ENCODE data around the gene SPATA32.
A peak's percentile ranks its signal among the peaks of the same experiment; 100 is the strongest.

Gene SPATA32

DNA sequence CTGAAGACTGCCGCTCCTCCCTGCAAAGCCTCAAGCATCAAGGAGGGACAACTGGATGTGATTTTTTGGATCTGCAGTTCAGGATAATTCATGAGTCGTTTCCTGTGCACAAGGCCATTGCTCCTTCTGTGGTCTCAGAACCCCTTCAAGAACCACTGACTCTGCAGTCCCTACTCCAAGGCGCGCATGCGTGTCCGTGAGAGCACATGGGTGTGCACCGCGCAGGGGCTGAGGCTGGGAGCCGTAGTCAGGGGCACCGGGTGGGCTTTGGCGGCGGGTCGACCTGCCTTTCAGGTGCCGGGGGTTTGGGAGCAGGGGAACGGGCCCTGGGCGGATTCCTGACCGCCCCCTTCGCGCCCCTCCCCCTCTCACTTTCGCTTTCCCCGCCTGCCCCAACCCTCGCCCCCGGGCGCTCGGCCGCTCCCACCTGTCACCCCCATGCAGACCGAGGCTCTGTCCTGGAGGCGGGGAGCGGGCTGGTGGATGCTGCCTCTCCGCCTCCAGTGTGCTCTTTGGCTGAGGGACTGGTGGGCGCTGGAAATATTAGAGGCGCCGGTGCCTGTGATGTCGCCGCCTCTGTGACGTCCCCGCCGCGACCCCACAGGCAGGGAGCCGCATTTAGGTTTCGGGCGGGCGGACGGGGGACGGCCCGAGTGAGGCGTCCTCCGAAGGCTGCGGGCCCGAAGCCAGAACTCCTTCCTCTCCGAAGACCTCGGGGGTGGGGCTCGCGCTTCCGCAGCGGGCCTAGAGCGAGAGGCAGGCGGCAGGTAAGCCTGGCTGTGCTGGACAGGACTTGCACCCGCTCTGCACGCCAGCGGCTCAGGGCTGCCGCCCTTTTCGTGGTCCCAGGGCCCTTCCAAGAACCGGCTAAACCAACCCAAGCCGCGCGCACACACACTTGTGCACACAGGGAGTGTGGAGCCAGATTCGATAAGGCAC lies at the start of gene SPATA32:
SPATA32 (minus strand) TSS at position 518 of the 939 bp plus-strand sequence; CDS start at position 440, 78 bp downstream.
- no peak for TF ChIP-seq Cebpa-rat (IDR thresholded peaks at IDR 0.05)
- Histone ChIP-seq H3K4me2 (peak within 1 kb of the TSS; percentile 96), H3K27me3 (no peaks in the 10 kb centered on the region), H3K9me3 (no peaks in the 10 kb centered on the region), H3K27ac (peak within 1 kb of the TSS; percentile 62), H3K4me3 (peak within 1 kb of the TSS; percentile 70), H3K36me3 (peaks cover 44% of the 10 kb centered on the region), H3K9ac (peak within 1 kb of the TSS; percentile 71), H4K20me1 (peaks cover 52% of the 10 kb centered on the region), H3K4me1 (peaks cover 75% of the 10 kb centered on the region)

GRCh38 chr17:45311401-45311759 lies 49.5 kb upstream of the SPATA32 start:
- H4K20me1 ChIP-seq, result peaks cover 10% of the 10 kb centered on the region
- peak overlapping the region; percentile 96 for H3K9ac ChIP-seq
- H3K4me2 ChIP-seq, result peak overlapping the region; percentile 95
- peak overlapping the region; percentile 93 for H3K27ac ChIP-seq
- H3K9me3 ChIP-seq, result no peaks in the 10 kb centered on the region
- peak overlapping the region; percentile 41; the same call in 1 of the 2 replicates for H3K4me3 ChIP-seq
- H3K36me3 ChIP-seq, result peaks cover 43% of the 10 kb centered on the region
- H3K27me3 ChIP-seq, result no peaks in the 10 kb centered on the region
- no peak for TF ChIP-seq Cebpa-rat (IDR thresholded peaks at IDR 0.05)
- H3K4me1 ChIP-seq, result peaks cover 92% of the 10 kb centered on the region

DNA sequence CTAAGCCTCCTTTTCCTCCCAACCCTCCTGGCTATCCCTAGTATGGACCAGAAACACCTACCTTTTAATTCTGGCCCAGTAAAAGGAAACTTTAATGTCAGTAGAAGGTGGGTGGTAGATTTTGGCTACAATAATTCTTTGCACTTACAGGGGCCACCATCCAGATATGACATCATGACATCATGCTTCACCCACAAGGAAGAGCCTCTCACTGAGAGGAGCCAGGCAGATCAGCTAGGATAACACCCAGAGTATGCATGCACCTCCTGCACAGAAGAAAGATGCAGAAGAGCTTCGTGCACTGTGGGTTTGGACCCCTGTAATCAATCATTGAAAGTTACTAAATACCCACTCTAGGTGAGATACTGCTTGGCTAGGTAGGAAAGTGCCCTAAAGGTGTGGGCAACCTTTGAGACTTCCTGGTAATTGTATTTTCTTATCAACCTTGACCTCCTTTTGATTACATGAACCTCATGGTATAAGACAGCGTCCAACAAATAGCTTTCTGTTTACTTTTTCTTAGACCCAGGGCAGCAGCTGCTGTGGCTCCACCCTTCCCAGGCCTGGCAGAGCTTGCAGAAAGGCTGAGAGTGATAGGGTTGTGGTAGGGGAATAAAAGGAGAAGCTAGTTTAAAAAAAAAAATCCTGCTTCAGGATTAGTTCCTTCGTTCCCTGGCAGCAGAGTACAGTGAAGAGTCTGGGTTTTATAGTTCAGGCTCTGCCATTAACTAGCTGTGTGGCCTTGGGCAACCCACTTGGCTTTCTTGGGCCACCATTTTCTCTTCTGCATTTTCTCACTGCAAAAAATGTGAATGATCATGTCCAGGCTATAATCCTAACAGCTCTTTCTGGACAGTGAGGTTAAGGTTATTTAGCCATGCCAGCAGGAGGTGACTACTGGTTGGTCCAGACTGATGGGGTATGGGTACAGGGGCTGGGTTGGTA lies 48.8 kb upstream of the SPATA32 start:
- no peaks in the 10 kb centered on the region for H3K27me3 ChIP-seq
- H3K36me3 ChIP-seq, result peaks cover 50% of the 10 kb centered on the region
- peaks cover 2% of the 10 kb centered on the region; the same call in 1 of the 2 replicates for H4K20me1 ChIP-seq
- no peaks in the 10 kb centered on the region for H3K9me3 ChIP-seq
- H3K4me1 ChIP-seq, result peaks cover 97% of the 10 kb centered on the region
- H3K4me2 ChIP-seq, result peak overlapping the region; percentile 95
- no peak for TF ChIP-seq Cebpa-rat (IDR thresholded peaks at IDR 0.05)
- peak overlapping the region; percentile 96; the same call in 1 of the 2 replicates for H3K9ac ChIP-seq
- H3K4me3 ChIP-seq, result no peak overlapping the region
- H3K27ac ChIP-seq, result peak overlapping the region; percentile 93; the same call in 1 of the 2 replicates

GRCh38 chr17:45309400-45309799 lies 47.5 kb upstream of the SPATA32 start:
- Histone ChIP-seq H4K20me1 (no peaks in the 10 kb centered on the region; the same call in 1 of the 2 replicates), H3K36me3 (peaks cover 60% of the 10 kb centered on the region), H3K27me3 (no peaks in the 10 kb centered on the region), H3K4me3 (no peak overlapping the region), H3K4me1 (peaks cover 99% of the 10 kb centered on the region), H3K4me2 (peak overlapping the region; percentile 60; the same call in 1 of the 2 replicates), H3K27ac (no peak overlapping the region), H3K9me3 (no peaks in the 10 kb centered on the region), H3K9ac (no peak overlapping the region)
- no peak for TF ChIP-seq Cebpa-rat (IDR thresholded peaks at IDR 0.05)

- Histone ChIP-seq H3K4me2 (peak overlapping the region; percentile 60; the same call in 1 of the 2 replicates), H3K4me3 (no peak overlapping the region), H3K9me3 (no peaks in the 10 kb centered on the region), H3K27ac (no peak overlapping the region), H3K9ac (no peak overlapping the region), H4K20me1 (no peaks in the 10 kb centered on the region; the same call in 1 of the 2 replicates), H3K36me3 (peaks cover 62% of the 10 kb centered on the region), H3K27me3 (no peaks in the 10 kb centered on the region), H3K4me1 (peaks cover 99% of the 10 kb centered on the region)
- TF ChIP-seq Cebpa-rat (IDR thresholded peaks at IDR 0.05), result no peak
These were observed 46.9 kb upstream of the SPATA32 start for GRCh38 chr17:45308840-45309239.

DNA sequence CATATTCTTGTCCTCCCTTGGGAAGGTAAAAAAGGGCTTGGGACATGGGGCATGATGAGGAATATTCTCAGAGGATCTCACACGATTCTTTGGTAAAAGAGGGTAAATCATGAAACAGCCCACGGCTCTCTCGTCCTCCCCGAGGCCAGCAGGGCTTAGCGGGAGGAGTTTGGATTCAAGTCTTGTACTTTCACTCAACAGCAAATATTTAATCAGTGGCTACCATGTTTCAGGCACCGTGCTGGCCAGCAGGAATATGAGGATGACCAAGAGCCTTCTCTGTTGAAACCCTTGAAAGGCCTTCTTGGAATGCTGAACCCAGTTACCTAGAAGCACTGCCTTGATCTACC lies 46.1 kb upstream of the SPATA32 start:
- Histone ChIP-seq H3K9me3 (no peaks in the 10 kb centered on the region), H3K36me3 (peaks cover 62% of the 10 kb centered on the region), H3K4me2 (peak overlapping the region; percentile 60), H3K4me3 (no peak overlapping the region), H3K27me3 (no peaks in the 10 kb centered on the region), H3K27ac (peak overlapping the region; percentile 62), H3K9ac (no peak overlapping the region), H3K4me1 (peaks cover 99% of the 10 kb centered on the region), H4K20me1 (no peaks in the 10 kb centered on the region; the same call in 1 of the 2 replicates)
- TF ChIP-seq Cebpa-rat (IDR thresholded peaks at IDR 0.05), result no peak

- no peaks in the 10 kb centered on the region for H3K9me3 ChIP-seq
- no peak for TF ChIP-seq Cebpa-rat (IDR thresholded peaks at IDR 0.05)
- H4K20me1 ChIP-seq, result no peaks in the 10 kb centered on the region; the same call in 1 of the 2 replicates
- no peak overlapping the region for H3K9ac ChIP-seq
- no peak overlapping the region for H3K4me3 ChIP-seq
- peak overlapping the region; percentile 62 for H3K27ac ChIP-seq
- H3K4me2 ChIP-seq, result peak overlapping the region; percentile 60
- no peaks in the 10 kb centered on the region for H3K27me3 ChIP-seq
- H3K4me1 ChIP-seq, result peaks cover 99% of the 10 kb centered on the region
- H3K36me3 ChIP-seq, result peaks cover 62% of the 10 kb centered on the region
These were observed 45.6 kb upstream of the SPATA32 start for GRCh38 chr17:45307290-45308015.

- H3K27ac ChIP-seq, result peak overlapping the region; percentile 44; the same call in 1 of the 2 replicates
These were observed 44.7 kb upstream of the SPATA32 start for GRCh38 chr17:45306623-45307022.

GRCh38 chr17:45306094-45306493 lies 44.2 kb upstream of the SPATA32 start:
- H3K4me2 ChIP-seq, result peak overlapping the region; percentile 60
- H3K9me3 ChIP-seq, result no peaks in the 10 kb centered on the region
- no peak overlapping the region for H3K4me3 ChIP-seq
- peaks cover 53% of the 10 kb centered on the region for H3K36me3 ChIP-seq
- no peaks in the 10 kb centered on the region for H4K20me1 ChIP-seq
- H3K27ac ChIP-seq, result peak overlapping the region; percentile 44; the same call in 1 of the 2 replicates
- peaks cover 99% of the 10 kb centered on the region for H3K4me1 ChIP-seq
- TF ChIP-seq Cebpa-rat (IDR thresholded peaks at IDR 0.05), result no peak
- H3K27me3 ChIP-seq, result no peaks in the 10 kb centered on the region
- no peak overlapping the region for H3K9ac ChIP-seq

More at GRCh38 chr17:45306623-45307022, 44.7 kb upstream of the SPATA32 start:
- no peaks in the 10 kb centered on the region for H3K27me3 ChIP-seq
- peaks cover 99% of the 10 kb centered on the region for H3K4me1 ChIP-seq
- H3K9ac ChIP-seq, result no peak overlapping the region
- peaks cover 58% of the 10 kb centered on the region for H3K36me3 ChIP-seq
- no peak overlapping the region for H3K4me3 ChIP-seq
- peak overlapping the region; percentile 60 for H3K4me2 ChIP-seq
- no peaks in the 10 kb centered on the region; the same call in 1 of the 2 replicates for H4K20me1 ChIP-seq
- no peak for TF ChIP-seq Cebpa-rat (IDR thresholded peaks at IDR 0.05)
- H3K9me3 ChIP-seq, result no peaks in the 10 kb centered on the region

All from BLaER1 (cell line).